DND-41 (cell line): ENCODE data around the gene CERCAM.

ENCODE experiments used
- CTCF ChIP-seq: IDR thresholded peaks from 2 replicates; pipeline ENCODE4 v1.5.1; 2012; ENCODE audit warnings: borderline replicate concordance, low read length, moderate library complexity, mild to moderate bottlenecking; ENCODE audit not compliant: poor library complexity, severe bottlenecking; ENCODE audit errors: extremely low read depth
- EZH2 ChIP-seq: IDR thresholded peaks from 3 replicates; pipeline ENCODE4 v1.6.1; 2012; ENCODE audit warnings: borderline replicate concordance, low read depth, mild to moderate bottlenecking, moderate library complexity, low read length, inconsistent platforms; ENCODE audit not compliant: severe bottlenecking

- TF ChIP-seq CTCF (no peak), EZH2 (no peak)
Measured at GRCh38 chr9:128372784-128373183, 47.9 kb upstream of the CERCAM start.
